ENCODE measurements around the gene ACSL3.

Gene ACSL3

DNA sequence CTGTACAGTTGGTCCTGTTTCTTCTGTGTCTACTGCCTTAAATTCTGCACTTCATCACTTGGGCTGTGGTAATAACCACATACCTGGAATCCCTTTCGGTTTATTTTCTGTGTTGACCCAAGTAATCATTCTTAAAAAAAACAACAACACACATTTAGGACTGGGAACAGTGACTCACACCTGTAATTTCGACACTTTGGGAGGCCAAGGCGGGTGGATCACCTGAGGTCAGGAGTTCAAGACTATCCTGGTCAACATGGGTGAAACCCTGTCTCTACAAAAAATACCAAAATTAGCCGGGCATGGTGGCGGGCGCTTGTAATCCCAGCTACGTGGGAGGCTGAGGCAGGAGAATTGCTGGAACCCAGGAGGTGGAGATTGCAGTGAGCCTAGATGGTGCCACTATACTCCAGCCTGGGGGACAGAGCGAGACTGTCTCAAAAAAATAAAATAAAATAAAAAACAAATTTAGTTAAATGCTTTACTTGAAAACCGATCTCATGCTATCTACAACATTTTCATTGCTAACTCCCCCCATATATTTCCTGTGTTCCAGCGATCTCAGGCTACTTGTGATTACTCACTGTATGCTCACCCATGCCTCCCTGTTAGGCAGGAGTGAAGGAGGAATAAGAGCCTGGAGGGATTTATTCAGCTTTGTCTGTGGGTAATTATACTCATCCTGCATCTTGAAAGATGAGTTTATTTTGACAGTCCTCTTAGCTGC, 18.2 kb downstream of the ACSL3 start:
- DNase-seq: no peak

GRCh38 chr2:222879604-222879933, 18.7 kb downstream of the ACSL3 start:
- no peak for DNase-seq

DNA sequence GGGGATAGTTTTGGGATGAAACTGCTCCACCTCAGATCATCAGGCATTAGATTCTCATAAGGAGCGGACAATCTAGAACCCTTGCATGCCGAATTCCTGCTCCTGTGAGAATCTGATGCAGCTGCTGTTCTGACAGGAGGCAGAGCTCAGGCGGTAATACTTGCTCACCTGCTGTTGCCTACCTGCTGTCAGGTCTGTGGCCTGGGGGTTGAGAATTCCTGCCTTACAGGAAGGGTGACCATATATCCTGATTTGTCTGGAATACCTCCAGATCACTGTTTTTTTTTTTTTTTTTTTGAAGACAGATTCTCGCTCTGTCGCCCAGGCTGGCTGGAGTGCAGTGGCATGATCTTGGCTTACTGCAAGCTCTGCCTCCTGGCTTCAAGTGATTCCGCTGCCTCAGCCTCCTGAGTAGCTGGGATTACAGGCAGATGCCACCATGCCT, 21.7 kb downstream of the ACSL3 start:
- DNase-seq: no peak

GRCh38 chr2:222883420-222883819, 22.6 kb downstream of the ACSL3 start:
- no peak for DNase-seq

DNA sequence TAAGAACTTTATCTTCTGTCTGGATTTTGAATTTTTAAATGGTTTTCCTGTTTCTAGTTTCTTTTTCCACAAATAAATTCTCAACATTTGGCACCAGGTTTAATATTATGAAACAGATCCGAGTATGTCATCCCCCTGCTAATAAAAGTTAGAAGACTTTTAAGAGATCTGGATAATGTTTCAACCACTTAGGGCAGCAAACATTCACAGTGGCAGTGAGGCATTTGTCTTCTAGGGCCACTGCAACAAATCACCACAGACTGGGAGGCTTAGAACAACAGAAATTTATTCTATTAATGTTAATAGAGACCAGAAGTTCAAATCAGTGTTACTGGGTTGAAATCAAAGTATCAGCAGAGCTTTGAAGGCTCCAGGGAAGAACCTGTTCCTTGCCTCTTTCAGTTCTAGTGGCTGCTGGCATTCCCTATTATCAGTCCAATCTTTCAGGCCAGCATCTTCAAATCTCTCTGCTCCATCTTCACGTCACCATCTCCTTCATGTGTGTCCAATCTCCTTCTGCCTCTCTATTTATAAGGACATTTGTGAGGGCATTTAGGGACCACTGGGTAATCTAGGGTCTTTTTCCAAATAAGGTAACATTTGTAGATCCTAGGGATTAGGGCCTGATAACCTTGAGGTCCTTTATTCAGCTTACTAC, 23.4 kb downstream of the ACSL3 start:
- no peak for DNase-seq

DNA sequence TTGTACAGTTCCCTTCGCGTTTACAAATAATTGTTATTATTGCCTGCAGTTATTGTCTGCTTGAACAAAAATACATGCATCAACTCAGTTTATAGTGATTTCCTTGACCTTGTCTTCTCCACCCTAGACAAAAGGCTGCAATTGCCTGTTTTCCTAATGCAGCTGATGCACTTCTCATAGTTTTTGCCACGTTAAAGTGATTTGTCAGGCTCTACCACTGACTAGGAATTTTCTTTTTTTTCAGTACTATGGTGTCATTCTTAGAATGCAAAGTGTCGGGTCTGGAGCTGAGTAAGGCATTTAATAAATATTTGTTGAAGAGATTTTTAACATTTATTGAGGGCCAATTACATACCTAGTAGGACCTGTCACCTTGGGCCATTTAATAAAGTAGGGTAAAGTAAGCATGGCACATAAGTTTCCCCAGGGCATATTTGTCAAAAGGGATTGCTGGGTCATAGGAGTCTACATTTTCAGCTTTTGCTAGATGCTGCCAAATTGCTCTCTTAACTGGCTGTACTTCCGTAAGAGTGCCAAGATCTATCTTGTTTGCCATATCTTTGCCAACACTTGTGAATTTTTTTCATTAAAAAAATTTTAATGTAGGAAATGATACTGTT, 24.1 kb downstream of the ACSL3 start:
- DNase-seq: no peak

DNA sequence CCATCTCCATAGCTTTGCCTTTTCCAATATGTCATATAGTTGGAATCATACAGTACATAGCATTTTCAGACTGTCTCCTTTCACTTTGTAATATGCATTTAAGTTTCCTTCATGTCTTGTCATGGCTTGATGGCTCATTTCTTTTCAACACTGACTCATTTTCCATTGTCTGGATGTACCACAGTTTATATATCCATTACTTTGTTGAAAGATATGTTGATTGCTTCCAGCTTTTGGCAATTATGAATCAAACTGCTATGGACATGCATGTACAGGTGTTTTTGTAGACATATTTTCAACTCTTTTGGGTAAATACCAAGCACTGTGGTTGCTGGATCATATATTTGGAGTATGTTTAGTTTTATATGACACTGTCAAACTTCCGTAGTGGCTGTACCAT, 26.3 kb downstream of the ACSL3 start:
- DNase-seq: no peak

- no peak for DNase-seq
These were observed 27.9 kb downstream of the ACSL3 start for GRCh38 chr2:222888716-222889115.

DNA sequence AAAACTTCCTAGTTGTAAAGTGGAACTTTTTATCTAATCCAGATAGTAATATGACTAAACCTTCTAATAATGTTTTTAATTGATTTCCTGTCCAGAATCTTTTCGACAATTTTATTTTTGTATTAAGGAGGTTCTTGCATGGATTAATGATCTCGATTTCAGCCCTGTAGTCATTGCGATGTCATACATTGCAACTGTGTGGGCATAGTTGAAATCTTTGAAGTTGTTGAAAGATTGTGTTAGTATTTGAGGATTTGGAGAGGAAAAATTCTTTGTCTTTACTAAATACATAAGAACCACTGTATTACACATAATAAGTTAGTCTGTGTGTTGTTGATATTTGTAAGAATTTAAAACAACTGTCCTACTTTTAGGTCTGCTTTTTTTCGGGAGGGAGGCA, 31.1 kb downstream of the ACSL3 start:
- no peak for DNase-seq

GRCh38 chr2:222892321-222892720, 31.5 kb downstream of the ACSL3 start:
- DNase-seq: no peak

GRCh38 chr2:222892761-222893160, 31.9 kb downstream of the ACSL3 start:
- DNase-seq: no peak

- DNase-seq: no peak
These were observed 32.9 kb downstream of the ACSL3 start for GRCh38 chr2:222893716-222894115.

- no peak for DNase-seq
These were observed 34.3 kb downstream of the ACSL3 start for GRCh38 chr2:222895144-222895543.

DNA sequence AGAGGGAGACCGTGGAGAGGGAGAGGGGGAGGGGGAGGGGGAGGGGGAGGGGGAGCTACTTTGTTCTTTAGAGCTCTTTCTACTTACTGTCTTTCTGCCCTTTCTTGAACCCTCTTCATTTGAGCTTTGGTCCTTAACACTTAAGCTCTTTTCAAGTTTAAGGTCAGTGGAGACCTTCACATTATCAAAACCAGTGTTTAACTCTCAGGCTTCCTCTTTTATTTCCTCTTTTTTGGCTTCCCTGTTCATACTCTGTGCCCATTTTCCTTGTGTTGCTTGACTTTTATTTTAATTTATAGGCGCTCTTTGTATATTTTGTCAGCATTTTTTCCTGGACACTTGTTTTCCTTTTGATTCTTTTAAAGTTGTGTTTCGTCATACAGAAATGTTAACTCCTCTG, 37.1 kb downstream of the ACSL3 start:
- no peak for DNase-seq

- no peak for DNase-seq
These were observed 38.8 kb downstream of the ACSL3 start for GRCh38 chr2:222899413-222900181.

DNA sequence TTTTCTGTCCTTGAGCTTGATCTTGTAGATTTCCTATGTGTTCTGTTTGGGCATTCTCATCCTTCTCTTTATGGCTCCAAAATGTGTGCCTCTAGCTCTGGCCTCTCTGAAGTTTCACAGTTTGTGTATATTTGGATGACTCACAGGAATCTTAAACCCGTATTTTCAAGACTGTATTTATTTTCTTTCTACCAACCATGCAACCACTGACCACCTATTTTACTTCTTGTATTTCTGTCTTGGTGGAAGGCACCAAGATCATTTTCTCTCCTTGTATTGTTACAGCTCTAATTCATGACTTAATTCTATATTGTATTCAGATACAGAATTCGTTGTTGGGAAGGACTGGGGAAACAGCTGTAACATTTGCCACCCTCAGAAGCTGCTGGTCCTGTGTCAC, 39.5 kb downstream of the ACSL3 start:
- DNase-seq: no peak

- no peak for DNase-seq
These were observed 41.8 kb downstream of the ACSL3 start for GRCh38 chr2:222902660-222903059.

GRCh38 chr2:222903234-222904220, 42.7 kb downstream of the ACSL3 start:
- peak in 3 of 51 donors; percentile 4 to 31 (median 15) for DNase-seq

- DNase-seq: no peak
These were observed 43.9 kb downstream of the ACSL3 start for GRCh38 chr2:222904557-222905258.

DNA sequence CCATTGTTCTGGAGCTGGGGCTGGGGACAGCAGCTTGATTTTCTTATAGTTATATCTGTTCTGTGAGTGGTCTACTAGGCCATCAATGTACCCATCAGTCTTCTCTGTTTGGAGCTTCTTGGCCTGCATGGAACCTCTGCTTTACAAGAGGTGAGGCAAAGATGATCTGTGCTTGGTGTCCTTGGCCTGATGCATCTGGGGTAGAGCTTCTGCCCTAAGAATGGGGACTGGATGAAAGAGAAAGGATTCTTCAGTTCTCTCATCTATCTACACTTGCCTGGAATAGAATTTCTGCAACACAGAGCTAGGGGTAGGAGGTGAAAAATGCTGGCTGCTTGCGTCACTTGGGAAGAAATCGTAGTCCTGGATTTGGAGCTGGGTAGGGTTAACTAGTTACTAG, 46.2 kb downstream of the ACSL3 start:
- DNase-seq: no peak

All from hypothalamus (tissue), 51 donors.